Measurements from ENCODE around the gene ARHGEF17.

The ARHGEF17 gene

DNA sequence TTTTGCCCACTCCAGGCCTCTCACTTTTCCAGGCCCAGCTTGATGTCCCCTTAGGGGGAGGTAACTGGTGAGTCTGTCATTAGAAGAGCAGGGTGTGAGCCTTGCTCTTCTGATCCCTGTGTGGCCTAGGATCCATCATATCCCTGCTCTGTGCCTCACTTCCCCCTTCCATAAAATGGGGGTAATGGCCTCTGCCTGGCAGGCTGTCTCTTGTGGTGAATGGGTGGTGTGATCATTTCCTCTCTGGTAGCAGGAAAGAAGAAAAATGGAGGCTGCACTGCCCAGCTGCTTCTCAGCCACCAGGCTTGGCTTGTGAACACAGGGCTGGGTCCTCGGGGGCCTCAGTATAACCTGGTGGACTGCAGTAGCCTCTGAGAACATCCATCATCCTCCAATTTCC lies 5.6 kb downstream of the ARHGEF17 start:
- no peak for DNase-seq

DNA sequence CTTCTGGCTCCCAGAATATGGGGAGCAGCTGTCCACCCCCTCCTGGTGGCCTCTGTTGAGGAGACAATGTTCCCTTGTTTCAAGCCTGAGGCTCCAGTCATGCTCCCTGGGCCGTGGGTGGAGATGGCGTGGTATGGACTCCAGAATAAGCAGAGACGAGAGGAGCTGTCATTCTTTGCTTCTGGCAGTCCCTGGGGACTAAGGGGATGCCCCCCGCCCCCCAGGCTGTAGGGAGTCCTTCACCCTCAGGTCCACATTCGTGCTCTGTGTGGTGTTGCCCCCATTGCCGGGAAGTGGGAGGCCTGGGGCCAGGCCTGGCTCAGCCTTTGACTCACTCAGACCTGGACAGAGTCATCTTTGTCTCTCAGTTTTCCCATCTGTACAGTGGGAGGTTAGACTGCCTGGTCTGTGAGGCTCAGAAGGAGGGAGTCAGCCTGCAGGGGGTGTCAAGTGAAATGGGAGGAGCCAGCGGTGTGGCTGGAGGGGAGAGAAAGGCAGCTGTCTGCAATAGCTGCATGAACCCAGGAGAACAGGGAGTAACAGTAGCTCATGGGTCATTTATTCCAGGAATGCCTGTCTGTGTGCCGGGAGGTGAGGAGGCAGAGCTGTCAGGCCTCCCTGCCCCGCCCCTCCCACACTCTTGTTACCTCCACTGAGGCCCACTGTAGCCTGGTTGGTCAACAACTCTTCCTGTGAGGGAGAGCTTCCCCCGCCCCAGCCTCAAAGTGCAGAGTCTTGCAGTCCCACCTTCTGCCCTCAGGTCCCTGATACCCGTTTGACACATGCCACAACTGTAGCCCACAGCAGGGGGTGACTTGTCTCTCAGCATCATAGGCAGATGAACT lies 6.3 kb downstream of the ARHGEF17 start:
- DNase-seq = no peak

DNA sequence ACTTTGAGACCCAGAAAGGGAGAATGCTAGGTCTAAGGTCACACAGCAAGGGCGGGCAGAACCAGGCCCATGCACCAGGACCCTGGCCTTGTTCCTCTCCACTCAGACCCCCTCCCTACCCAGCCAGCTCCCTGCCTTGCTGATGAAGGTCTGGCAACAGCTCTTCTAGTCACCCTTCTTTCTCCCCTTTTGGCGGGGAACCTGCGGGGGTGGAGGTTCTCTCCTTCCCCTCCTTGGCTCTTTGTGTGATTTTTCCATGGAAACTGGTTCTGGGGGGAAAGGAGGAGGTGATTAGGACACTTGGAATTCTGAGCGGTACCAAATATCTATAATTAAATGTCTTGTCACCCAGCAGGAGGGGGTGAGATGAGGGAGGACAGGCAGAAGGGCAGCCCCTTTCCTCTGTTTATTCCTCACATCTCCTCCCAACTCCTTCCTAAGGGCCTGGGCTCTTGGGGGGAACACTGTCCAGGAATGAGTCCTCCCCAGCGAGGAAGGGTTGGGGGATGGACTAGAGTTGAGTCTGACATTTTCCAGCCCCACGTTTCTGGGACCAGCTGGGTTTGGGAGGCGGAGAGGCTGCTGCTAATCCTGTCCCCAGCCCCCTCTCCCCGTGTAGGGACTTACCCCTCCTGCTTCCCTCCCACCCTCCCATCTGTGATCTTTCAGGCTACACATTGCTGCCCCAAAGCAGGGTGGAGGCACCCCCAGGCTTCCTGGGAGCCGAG lies 7.4 kb downstream of the ARHGEF17 start:
- DNase-seq = no peak

DNA sequence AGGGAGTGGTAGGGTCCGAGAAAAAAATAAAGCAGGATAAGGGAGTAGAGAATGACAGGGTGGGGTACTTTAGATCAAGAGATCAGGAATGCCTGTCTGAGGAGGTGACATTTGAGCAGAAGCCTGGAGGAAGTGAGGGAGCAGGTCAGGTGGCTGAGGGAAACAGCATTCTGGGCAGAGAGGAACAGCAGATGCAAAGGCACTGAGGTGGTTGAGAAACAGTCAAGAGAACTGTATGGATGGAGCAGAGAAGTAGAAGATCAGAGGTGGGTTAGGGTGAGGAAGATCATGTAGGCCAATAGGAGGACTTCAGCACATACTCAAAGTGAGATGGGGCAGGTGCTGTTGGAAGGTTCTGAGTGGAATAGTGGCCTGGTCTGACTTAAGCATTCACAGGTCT lies 8.3 kb downstream of the ARHGEF17 start:
- DNase-seq = no peak

DNA sequence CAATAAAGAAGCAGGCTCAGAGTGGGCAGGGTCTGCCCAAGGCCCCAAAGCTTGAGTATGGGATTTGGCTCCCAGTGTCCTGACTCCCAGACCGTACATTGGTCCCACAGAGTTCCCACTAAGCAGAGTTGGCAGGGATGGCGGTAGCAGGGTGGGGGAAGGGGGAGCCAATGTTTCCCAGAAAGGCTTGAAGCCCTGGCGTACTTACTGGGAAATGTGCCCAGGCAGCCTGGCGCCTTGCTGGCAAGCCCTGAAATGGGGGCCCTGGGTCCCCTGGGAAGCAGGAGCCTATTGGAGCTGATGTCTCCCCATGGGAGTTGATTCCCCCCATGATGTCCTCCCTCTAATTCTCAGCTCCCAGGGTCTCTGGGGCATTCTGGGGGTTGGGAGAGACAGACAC lies 9.3 kb downstream of the ARHGEF17 start:
- no peak for DNase-seq

DNA sequence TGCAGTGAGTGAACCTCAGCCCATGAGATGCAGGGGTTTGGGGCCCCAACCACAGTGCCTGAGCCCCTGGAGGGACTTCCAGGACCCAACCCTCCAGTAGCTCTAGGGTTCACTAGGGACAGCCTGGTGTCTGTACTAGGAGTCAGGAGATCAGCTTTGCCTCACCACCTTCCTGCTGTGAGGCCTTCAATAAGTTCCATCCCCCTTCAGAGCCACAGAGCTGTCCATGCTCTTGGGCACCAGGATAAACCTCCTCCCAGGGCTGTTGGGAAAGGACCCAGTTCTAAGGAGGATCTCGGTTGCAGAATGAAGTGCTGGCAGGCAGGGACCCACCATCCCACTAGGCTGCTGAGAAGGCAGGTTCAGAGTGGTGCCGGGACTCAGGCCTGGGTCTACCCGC lies 9.7 kb downstream of the ARHGEF17 start:
- no peak for DNase-seq

DNA sequence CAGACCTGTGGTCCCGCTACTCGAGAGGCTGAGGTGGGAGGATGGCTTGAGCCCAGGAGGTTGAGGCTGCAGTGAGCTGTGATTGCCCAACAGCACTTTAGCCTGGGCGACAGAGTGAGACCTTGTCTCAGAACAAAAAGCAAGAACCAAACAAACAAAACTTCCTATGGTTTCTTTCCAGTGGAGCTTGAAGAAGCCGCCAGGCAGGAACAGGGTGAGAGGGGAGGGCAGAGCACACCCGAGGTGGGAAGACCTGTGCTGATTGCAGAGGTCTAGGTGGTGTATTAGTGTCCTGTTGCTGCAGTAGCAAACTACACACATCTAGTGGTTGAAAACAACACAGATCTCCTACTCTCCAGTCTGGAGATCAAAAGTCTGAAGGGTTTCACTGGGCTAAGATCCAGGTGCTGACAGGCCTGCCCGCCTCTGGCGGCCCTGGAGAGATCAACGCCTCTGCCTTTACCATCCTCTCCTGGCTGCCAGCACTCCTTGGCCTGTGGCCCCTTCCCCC lies 10.5 kb downstream of the ARHGEF17 start:
- no peak for DNase-seq

DNA sequence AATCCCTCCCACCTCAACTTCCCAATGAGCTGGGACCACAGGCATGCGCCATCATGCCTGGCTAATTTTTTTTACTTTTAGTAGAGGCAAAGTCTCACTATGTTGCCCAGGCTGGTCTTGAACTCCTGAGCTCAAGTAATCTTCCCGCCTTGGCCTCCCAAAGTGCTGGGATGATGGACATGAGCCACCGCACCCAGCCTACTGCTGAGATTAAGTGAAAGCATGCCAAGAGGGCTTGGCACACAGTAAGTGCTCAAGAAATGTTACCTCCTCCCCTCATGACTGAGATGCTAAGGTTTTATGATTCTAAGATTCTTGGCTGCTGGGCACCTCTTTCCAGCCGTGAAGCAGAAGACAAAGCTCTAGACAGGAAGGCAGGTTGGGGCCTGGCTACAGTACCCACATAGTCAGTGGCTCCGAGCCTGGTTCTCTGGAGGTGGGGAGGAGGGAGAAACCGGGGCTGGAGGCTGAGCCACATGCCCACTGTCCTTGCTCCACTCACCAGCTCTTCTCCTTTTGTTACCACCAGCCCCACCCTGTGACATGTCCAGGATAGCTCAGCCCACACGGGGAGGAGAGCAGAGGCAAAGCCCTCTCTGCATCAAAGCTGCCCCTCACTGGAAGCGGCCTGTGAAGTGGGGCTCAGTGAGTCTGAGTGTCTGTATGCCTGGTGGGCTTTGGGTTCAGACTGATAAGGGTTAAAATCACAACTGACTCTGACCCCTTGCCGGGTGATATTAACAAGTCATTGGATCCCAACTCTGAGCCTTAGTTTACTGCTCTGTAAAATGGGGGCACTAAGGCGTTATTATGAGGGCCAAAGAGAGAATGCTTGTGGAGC lies 12.9 kb downstream of the ARHGEF17 start:
- no peak for DNase-seq

DNA sequence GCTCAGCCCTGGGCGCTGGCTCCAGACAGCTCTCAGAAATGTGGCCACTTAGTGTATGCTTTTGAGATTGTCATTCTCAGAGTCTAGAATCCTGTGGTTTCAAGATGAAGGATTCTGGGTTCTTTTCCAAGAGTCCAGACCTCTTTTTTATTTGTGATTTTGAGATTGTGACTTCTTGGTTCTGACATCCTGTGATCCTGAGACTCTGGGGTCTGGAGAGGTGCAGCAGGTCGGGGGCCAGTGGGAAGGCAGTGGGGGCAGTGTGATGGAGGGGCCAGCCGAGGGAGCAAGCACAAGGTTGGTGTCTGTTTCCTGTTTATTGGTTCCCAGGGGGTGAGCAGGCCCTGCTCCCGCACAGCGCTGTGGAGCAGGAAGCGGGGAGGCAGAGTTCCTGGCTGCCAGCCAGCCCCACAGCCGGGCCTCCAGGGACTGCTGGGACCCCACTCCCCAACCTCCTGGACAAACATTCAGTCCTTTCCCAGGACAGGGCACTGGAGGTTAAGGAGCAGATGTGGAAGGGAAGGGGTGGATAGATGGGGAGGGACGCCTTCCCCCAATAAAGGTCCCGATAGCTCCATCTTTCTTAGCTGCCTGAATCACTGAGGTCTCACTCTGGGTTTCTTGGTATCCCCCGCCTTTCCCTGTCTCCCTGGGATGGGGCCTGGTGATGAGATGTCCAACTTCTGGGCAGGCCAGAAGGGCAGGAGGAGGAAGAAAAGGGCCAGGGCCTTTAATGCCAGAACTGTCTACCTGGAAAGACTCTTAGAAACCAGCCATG lies 13.7 kb downstream of the ARHGEF17 start:
- DNase-seq = no peak

DNA sequence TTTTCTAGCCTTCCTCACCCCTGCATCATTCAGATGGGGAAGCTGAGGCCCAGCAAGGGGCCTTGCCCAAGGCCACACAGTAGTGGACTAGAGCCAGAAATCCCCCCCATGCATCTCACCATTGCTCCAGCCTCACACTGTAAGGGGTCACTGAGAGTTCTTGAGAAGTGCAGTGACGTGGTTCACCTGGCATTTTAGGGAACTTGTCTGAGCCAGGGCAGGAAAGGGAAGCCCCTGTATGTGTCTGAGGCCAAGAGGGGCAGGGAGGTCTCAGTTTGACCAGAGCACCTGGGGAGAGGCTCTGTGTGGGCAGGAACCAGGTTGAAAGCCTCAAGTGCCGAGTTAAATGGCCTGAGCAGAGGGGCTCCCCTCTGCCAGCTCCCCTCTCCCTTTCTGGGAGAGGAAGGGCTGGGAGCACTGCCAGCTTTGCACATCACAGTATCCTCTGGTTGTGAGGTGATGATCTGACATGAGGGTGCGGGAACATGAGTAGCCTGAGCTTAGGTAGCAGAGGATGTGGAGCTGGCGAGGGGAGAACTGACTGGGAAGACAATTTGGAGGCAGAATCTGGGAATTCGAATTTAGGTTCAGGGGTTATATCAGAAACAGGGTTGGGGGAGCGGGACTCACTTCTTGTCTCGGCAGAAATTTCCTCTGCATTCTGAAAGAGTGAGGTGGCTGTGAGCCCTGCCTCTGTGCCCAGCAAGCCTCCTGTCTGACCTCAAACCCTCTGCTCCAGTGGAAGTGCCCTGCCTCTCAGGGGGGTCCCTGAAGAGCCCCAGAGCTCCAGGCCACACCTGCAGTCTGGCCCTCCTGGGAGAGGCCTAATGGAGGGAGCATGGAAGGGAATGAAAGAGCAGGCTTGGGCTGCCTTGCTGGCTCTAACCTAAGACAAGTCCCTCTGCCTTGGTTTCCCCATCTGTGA lies 14.6 kb downstream of the ARHGEF17 start:
- DNase-seq = no peak

DNA sequence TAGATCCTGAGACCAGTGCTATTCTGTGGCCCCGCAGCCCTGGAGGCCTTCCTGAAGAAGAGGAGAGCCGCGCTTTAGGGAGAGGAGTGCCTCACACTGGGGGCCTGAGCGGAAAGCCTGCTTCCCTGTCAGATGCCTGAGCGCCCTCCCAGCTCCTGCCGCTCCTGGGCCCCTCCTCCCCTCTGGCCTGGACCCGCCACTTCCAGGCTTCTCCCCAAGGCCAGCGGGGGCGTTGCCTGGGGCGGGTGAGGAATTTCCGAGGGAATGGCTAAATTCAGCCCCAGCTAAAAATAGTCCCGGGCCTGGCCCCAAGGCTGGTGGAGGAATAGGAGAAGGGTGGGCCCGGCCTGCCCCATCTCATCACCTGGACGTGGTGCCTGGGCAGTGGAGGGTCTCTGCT lies 15.4 kb downstream of the ARHGEF17 start:
- no peak for DNase-seq

DNA sequence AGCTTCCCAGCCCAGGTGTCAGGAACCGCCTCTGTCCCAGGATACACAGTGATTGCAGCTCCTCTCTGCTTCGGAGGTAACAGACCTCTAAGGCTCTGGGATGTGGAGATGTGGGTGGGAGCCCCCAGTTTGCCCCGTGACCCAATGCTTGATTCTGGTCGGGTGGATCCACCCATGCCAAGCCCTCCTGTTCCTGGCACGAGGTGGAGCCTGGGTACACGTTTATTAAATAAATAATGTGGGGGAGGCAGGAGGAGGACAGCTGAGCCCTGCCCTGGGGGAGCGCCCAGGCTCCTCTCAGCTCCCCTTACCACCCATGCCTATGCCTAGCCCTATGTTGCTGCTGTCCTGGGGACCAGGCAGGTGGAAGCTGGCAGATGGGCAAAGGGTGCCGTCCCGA lies 16.0 kb downstream of the ARHGEF17 start:
- DNase-seq = no peak

DNA sequence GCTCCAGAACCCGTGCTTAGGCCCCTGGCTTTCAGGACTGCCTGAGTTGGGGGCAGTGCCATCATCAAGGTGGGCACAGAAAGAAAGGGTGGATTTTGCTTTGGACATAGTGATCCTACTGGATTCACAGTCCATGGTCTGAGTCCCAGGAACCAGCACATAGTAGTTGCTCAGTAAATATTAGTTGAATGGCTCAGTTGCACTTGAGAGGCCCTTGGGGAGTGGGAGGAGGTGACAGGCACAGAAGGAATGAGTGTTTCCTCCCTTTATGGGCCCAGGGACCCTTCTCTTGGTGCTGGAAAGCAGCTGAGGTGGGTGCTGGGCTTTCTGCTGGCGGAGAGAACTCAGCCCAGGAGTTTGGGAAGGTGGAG lies 16.6 kb downstream of the ARHGEF17 start:
- DNase-seq = no peak

DNA sequence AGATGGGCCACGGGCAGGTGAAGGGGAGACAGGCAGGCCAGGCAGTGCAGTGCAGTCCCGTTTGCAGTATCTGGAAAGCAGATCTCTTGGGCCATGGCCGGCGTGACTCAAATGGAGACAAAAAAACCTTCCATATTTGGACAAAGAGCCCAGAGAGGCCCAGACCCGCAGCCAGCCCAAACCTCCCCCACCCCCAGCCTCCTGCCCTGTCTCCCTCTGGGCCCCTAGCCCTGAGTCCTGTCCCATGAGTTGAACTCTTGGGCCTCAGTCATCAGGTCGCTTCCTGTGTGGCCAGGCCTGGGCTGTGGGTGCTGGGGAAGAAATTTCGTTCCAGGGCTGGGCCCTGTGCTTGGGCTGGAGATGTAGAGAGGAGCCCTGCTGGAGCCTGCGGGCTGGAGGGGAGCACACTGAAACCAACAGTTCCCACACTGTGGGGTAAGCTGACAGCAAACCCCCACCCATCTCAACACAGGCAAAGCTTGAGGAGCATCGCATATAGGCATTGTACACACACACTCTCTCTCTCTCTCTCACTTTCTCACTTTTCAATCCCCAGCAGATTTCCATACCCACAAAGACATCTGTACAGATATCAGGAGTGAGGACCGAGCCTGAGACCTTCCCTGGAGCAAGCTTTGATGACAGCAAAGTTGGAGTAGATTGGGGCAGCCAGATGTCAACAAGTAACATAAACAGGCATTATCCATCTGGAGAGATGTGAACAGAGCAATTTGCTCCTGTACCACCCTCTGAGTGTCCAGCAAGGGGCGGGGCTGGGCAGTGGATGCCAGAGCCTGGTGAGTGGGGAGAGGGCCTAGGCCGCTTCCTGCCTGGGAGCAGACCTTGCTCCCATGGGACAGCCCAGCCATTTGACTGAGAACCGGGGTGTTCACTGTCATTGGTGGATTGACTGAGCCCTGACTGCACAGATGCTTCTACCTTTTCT lies 17.2 kb downstream of the ARHGEF17 start:
- no peak for DNase-seq

DNA sequence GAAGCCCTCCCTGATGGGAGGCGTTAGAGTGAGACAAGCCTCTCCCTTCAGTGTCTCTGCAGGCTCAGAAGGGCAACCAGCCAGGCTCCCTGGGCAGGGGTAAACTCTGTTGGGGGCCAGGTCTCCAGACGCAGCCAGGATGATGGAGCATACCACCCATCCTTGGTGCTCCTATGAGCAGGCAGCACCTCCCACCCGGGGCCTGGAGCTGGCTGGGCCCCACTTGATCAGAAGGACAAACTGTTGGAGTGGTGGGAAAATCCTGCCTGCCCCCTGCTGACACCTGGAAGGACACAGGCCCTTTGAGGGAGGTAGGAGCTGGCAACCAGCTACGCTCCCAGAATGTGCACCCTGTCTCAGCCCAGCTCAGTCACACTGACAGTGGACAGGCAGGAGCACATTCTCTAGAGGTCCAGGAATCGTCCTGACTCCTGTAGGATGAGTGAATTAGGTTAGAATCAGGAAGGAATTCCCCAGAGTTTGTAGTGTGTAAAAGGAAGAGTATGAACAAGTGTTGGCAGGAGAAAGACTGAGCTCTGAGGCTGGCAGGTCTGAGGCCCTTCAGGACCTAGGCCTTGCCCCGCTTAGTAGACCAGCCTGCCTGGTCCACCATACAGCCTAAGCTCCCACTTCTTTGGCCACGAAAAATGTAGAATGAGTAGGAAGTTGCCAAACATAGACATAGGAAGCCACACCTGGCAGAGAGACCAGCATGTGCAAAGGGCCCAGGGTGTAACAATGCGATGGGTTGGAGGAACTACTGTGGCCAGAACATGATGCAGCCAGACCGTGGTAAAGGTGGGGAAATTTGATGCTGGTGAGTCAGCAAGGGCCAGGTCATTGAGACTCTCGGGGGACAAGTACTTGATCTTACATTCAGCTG lies 19.1 kb downstream of the ARHGEF17 start:
- no peak for DNase-seq

DNA sequence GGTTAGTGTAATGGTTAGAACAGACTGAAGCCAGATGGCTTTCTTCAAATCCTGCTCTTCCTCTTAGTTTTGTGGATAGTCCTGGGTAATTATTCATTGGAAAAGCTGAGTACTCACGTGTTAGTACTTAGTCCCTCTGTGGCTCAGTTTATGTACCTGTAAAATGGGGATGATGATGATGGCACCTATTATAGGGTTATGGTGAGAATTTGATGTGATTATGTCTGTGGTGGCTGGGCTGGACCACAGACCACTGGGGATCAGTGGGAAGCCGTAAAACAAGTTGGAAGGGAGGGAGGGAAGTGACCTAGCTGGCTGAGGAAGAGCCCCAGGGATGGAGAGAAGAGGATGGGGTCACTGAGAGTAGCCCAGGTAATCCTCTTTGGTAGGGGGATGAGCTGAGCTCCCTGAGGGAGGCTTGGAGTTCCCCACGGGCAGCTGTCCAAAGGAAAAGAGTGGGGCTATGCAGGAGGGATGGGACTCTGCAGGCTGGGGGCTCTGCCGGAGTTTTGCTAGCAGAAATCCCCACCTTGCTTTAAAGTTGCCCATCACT lies 19.8 kb downstream of the ARHGEF17 start:
- no peak for DNase-seq

DNA sequence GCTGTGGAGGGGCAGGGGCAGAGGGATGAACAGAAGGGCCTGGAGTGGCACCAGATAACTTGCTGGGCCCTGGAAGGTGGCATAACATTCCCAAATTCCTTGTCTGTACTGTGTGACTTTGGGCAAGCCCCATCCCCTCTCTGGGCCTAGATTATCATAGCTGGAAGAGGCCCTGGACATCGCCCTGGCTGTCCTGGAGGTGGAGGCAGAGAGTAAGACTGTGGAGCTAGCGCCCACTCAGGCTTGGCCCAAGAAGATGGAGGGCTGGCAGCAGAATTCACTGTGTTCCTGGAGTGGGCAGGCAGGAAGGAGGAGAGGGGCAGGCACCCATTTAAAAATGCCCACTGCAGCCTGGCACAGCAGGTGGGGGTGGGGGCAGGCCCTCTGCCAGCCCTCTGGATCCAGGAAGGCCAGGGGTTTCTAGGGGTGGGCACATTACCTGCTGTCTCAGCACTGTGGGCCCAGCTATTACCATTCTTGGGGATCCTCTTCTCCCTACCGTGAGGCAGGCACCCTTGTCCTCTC lies 22.6 kb downstream of the ARHGEF17 start:
- no peak for DNase-seq

DNA sequence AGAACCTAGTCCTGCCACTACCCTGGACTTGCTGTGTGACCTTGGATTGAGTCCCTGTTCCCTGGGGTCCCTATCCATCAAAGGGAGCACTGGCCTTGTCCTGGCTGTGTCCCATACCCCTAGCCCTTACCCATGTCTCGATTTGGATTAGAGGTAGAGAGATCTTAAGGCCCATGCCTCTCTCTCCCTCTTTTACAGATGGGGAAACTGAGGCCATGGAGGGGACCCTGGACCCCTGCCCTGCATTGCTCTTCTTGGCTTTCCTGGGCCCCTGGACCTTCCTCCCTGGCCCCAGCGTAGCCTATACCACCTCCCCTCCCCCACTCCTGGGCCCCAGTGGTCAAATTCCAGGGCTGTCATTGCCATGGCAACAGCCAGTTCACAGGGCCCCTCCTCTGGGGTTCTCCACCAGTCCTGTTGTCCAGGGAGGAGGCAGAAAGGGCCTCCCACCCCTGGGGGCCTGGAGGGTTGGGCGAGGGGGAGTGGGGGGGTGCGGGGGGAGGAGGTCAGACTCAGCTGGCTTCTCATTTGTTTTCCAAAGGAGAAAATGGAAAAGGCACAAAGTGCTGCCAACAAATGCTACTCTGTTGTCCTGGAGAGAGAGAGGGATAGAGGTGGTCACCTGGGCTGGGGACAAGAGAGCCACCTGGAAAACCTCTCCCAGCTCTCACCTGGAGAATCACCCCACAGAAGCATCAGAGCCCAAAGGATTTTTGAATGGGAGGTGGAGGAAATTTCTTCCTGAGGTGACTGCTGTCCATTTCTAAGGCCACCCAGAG lies 23.3 kb downstream of the ARHGEF17 start:
- no peak for DNase-seq

All from effector CD4-positive, alpha-beta T cell (primary cell).